Pons (tissue), 1 donor: ENCODE data around the gene BUD13.

Source experiments
- DNase-seq: peaks from one replicate; pipeline ENCODE4 v3.0.0-alpha.2; 2016; ENCODE audit warnings: low spot score

Gene BUD13

GRCh38 chr11:116792869-116793771 is 20.3 kb upstream of the BUD13 start:
- no peak for DNase-seq

- no peak for DNase-seq
These were observed 19.5 kb upstream of the BUD13 start for GRCh38 chr11:116792144-116792868.

- DNase-seq: no peak
These were observed 19.0 kb upstream of the BUD13 start, which contains the start of gene APOA5 for GRCh38 chr11:116791813-116792143. Gene APOA5, minus strand, starts transcription at chr11:116791879. Its CDS starts 19 bp downstream, at chr11:116791860.

- DNase-seq: peak; percentile 57
These were observed 18.4 kb upstream of the BUD13 start for GRCh38 chr11:116791002-116791812.

GRCh38 chr11:116790167-116791001 is 17.6 kb upstream of the BUD13 start:
- DNase-seq: no peak

- no peak for DNase-seq
These were observed 16.2 kb upstream of the BUD13 start for GRCh38 chr11:116788975-116789374.

- no peak for DNase-seq
These were observed 15.7 kb upstream of the BUD13 start for GRCh38 chr11:116788534-116788933.

- peak; percentile 70 for DNase-seq
These were observed 15.1 kb upstream of the BUD13 start, which contains the start of gene ZPR1 for GRCh38 chr11:116787786-116788486. Gene ZPR1, minus strand, starts transcription at chr11:116788023. Its CDS starts 33 bp downstream, at chr11:116787990.

- no peak for DNase-seq
These were observed 14.6 kb upstream of the BUD13 start for GRCh38 chr11:116787436-116787785.

- no peak for DNase-seq
These were observed 14.2 kb upstream of the BUD13 start for GRCh38 chr11:116786966-116787365.

- DNase-seq: no peak
These were observed 13.5 kb upstream of the BUD13 start for GRCh38 chr11:116786326-116786725.

- DNase-seq: no peak
These were observed 9.9 kb upstream of the BUD13 start for GRCh38 chr11:116782728-116783127.

GRCh38 chr11:116778556-116778955 is 5.8 kb upstream of the BUD13 start:
- DNase-seq: no peak

GRCh38 chr11:116777056-116777455 is 4.3 kb upstream of the BUD13 start:
- DNase-seq: no peak

GRCh38 chr11:116776522-116776984 is 3.8 kb upstream of the BUD13 start:
- no peak for DNase-seq

- no peak for DNase-seq
These were observed 3.2 kb upstream of the BUD13 start for GRCh38 chr11:116775975-116776374.

- DNase-seq: no peak
These were observed 1.9 kb upstream of the BUD13 start for GRCh38 chr11:116774661-116775060.

- peak; percentile 57 for DNase-seq
These were observed 663 bp upstream of the BUD13 start for GRCh38 chr11:116773203-116774097.

- no peak for DNase-seq
These were observed 852 bp downstream of the BUD13 start for GRCh38 chr11:116771935-116772334.

- no peak for DNase-seq
These were observed 10.7 kb downstream of the BUD13 start for GRCh38 chr11:116762132-116762531.
